OCI-LY1 (cell line): ENCODE data around the gene VCPKMT.

Experiments
- H2AFZ ChIP-seq: fragments of 200-600 bp; sonication (generic), shearing (Covaris generic); 2 replicates; pipeline ENCODE4 v1.6.0; 2014; ENCODE audit warnings: antibody characterized with exemption, mild to moderate bottlenecking, low read length
- H3F3A ChIP-seq: fragments of 200-600 bp; sonication (generic), shearing (Covaris generic); 2 replicates; pipeline ENCODE4 v1.6.0; 2014; ENCODE audit warnings: mild to moderate bottlenecking, antibody characterized with exemption, low read length, moderate library complexity; ENCODE audit not compliant: insufficient read depth
- H3K27ac ChIP-seq: fragments of 200-600 bp; sonication (generic); 2 replicates; pipeline ENCODE4 v1.5.1; 2014; ENCODE audit warnings: low read length, mixed run types, mild to moderate bottlenecking, low read depth; ENCODE audit not compliant: poor library complexity, severe bottlenecking
- H3K27me3 ChIP-seq: fragments of 200-600 bp; sonication (generic); 2 replicates; pipeline ENCODE4 v1.6.0; 2014; ENCODE audit warnings: antibody characterized with exemption, mild to moderate bottlenecking, low read length, moderate library complexity; ENCODE audit not compliant: insufficient read depth
- H3K36me3 ChIP-seq: fragments of 200-600 bp; sonication (generic); 2 replicates; pipeline ENCODE4 v1.6.1; 2014; ENCODE audit warnings: mild to moderate bottlenecking, antibody characterized with exemption, low read length, moderate library complexity, mixed read lengths; ENCODE audit not compliant: insufficient read depth
- H3K4me1 ChIP-seq: fragments of 200-600 bp; sonication (generic); 2 replicates; pipeline ENCODE4 v1.5.1; 2014; ENCODE audit warnings: mild to moderate bottlenecking, low read length, moderate library complexity; ENCODE audit not compliant: insufficient read depth, severe bottlenecking
- H3K4me2 ChIP-seq: fragments of 200-600 bp; sonication (generic), shearing (Covaris generic); 2 replicates; pipeline ENCODE4 v1.6.1; 2014; ENCODE audit warnings: low read length
- H3K4me3 ChIP-seq: fragments of 200-600 bp; sonication (generic); 2 replicates; pipeline ENCODE4 v1.5.1; 2014; ENCODE audit warnings: low read length, low read depth, mild to moderate bottlenecking, mixed read lengths; ENCODE audit not compliant: poor library complexity, severe bottlenecking
- H3K79me2 ChIP-seq: fragments of 200-600 bp; shearing (Covaris generic); 2 replicates; pipeline ENCODE4 v1.6.1; 2016; ENCODE audit warnings: mixed run types, low read length, mixed read lengths; ENCODE audit not compliant: insufficient read depth
- H3K9ac ChIP-seq: fragments of 200-600 bp; sonication (generic), shearing (Covaris generic); 2 replicates; pipeline ENCODE4 v1.6.1; 2014; ENCODE audit warnings: mild to moderate bottlenecking, low read length, mixed read lengths
- H3K9me2 ChIP-seq: fragments of 200-600 bp; sonication (generic), shearing (Covaris generic); 2 replicates; pipeline ENCODE4 v1.6.1; 2014; ENCODE audit warnings: low read depth, mild to moderate bottlenecking, low read length, mixed read lengths
- H3K9me3 ChIP-seq: fragments of 200-600 bp; shearing (Covaris generic); 2 replicates; pipeline ENCODE4 v1.6.1; 2014; ENCODE audit warnings: low read length, mixed read lengths
- H4K20me1 ChIP-seq: fragments of 200-600 bp; sonication (generic), shearing (Covaris generic); 2 replicates; pipeline ENCODE4 v1.6.0; 2016; ENCODE audit warnings: mild to moderate bottlenecking, low read length; ENCODE audit not compliant: insufficient read depth
- EZH2 ChIP-seq: fragments of 200-600 bp; sonication (generic), shearing (Covaris generic); IDR thresholded peaks from 2 replicates; pipeline ENCODE4 v1.8.0; 2017; ENCODE audit warnings: borderline replicate concordance, mixed run types, mild to moderate bottlenecking, antibody characterized with exemption, low read length, moderate library complexity, mixed read lengths
- TF ChIP-seq, protein P1 (sequence below): fragments of 200-600 bp; sonication (generic), shearing (Covaris generic); IDR thresholded peaks from 2 replicates; pipeline ENCODE4 v1.5.1; 2017; ENCODE audit warnings: mild to moderate bottlenecking, antibody characterized with exemption, low read length, moderate library complexity, mixed read lengths

VCPKMT gene

DNA sequence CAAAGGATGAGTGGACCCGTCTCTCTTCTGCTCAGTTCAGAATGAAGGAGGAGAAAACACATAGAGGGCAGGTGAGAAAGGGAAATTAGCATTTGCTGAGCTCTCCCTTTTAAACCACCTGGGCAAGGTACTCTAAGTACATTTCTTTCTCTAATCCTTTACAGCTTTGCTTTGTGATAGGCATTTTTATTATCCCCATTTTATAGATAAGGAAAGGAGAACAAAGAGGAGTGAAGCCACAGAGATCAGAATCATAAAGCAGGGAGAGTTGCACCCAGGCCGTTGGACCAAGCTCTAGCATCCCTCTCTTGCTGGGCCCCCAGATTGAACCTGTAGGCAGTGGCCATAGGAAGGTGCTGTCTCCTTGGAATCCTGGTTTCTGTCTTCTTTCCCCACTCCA, 47.0 kb downstream of the VCPKMT start:
- H3K4me2 ChIP-seq, result no peak overlapping the region
- H3K9me2 ChIP-seq, result no peaks in the 10 kb centered on the region
- peaks cover 11% of the 10 kb centered on the region for H3K4me1 ChIP-seq

DNA sequence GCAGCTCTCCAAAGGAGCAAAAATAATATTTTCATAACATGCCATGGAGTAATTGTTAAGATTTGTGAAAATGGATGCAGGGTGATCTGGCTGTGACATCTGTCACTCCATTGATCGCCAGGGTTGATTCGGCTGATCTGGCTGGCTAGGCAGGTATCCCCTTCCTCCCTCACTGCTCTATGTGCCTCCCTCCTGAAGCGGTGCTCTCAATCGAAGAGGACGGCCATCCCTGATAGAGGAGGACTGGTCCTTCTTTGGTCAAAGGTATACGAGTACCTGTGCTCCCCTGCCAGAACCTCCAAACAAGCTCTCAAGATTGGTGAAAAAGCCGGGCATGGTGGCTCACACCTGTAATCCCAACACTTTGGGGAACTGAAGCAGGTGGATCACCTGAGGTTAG, 47.9 kb downstream of the VCPKMT start:
- H3K9me3 ChIP-seq, result no peaks in the 10 kb centered on the region
- no peak overlapping the region for H2AFZ ChIP-seq
- H3K9ac ChIP-seq, result no peak overlapping the region
- TF ChIP-seq, protein P1, sequence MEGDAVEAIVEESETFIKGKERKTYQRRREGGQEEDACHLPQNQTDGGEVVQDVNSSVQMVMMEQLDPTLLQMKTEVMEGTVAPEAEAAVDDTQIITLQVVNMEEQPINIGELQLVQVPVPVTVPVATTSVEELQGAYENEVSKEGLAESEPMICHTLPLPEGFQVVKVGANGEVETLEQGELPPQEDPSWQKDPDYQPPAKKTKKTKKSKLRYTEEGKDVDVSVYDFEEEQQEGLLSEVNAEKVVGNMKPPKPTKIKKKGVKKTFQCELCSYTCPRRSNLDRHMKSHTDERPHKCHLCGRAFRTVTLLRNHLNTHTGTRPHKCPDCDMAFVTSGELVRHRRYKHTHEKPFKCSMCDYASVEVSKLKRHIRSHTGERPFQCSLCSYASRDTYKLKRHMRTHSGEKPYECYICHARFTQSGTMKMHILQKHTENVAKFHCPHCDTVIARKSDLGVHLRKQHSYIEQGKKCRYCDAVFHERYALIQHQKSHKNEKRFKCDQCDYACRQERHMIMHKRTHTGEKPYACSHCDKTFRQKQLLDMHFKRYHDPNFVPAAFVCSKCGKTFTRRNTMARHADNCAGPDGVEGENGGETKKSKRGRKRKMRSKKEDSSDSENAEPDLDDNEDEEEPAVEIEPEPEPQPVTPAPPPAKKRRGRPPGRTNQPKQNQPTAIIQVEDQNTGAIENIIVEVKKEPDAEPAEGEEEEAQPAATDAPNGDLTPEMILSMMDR, result no peak
- no peak for TF ChIP-seq EZH2
- no peak overlapping the region for H3K27ac ChIP-seq
- no peaks in the 10 kb centered on the region for H3K27me3 ChIP-seq
- H3K4me1 ChIP-seq, result peaks cover 15% of the 10 kb centered on the region
- H3K4me2 ChIP-seq, result no peak overlapping the region
- H3K79me2 ChIP-seq, result no peaks in the 10 kb centered on the region
- no peaks in the 10 kb centered on the region for H3K9me2 ChIP-seq
- no peaks in the 10 kb centered on the region; the same call in 1 of the 2 replicates for H3F3A ChIP-seq
- no peak overlapping the region for H3K4me3 ChIP-seq
- H4K20me1 ChIP-seq, result no peaks in the 10 kb centered on the region
- H3K36me3 ChIP-seq, result no peaks in the 10 kb centered on the region

More for the DNA sequence above, 47.0 kb downstream of the VCPKMT start:
- no peaks in the 10 kb centered on the region for H3K9me3 ChIP-seq
- no peak overlapping the region for H3K9ac ChIP-seq
- no peak overlapping the region for H3K27ac ChIP-seq
- TF ChIP-seq EZH2, result no peak
- TF ChIP-seq, protein P1, result no peak
- no peak overlapping the region for H3K4me3 ChIP-seq
- no peaks in the 10 kb centered on the region for H4K20me1 ChIP-seq
- no peaks in the 10 kb centered on the region for H3K79me2 ChIP-seq
- H3F3A ChIP-seq, result no peaks in the 10 kb centered on the region
- H3K27me3 ChIP-seq, result no peaks in the 10 kb centered on the region
- no peaks in the 10 kb centered on the region for H3K36me3 ChIP-seq
- no peak overlapping the region for H2AFZ ChIP-seq

DNA sequence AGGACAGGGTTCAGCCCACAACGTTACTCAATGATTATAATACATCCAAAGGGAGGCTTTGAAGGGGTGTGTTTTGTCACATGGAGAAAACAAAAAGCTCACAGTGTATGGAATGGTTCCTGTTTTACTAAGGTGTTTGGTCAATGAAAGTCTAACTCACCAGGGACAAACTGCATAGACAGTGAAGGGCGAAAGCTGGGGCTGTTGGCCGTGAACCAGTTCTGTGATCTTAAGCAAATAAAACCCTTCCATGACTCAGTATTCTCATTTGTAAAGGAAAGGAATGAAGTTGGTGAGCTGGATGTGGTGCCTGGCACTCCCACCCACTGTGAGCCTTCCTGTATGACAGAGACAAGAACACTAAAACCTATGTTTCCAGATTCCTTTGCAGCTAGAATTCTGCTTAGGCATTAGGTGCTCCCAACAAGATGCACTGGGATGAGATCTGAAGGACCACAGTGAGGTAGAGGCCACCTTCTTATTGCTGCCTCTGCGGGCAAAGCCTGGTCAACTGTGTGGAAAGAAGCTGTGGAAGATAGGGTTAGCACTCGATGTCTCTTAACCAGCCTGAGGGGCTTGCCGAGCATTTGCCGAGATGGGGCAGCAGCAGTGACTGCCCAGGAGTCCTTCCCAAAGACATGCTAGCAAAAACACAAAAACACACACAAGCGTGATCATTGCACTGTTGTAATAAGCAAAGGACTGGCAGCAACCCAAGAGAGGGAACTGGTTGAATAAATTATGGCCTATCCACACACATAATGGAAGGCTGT, 48.5 kb downstream of the VCPKMT start:
- H3K9ac ChIP-seq, result no peak overlapping the region
- H3K27me3 ChIP-seq, result no peaks in the 10 kb centered on the region
- no peak overlapping the region for H3K27ac ChIP-seq
- H4K20me1 ChIP-seq, result no peaks in the 10 kb centered on the region
- H3K9me2 ChIP-seq, result no peaks in the 10 kb centered on the region
- H3K4me3 ChIP-seq, result no peak overlapping the region
- no peak for TF ChIP-seq EZH2
- TF ChIP-seq, protein P1, result no peak
- peaks cover 20% of the 10 kb centered on the region for H3K4me1 ChIP-seq
- H3F3A ChIP-seq, result no peaks in the 10 kb centered on the region; the same call in 1 of the 2 replicates
- no peaks in the 10 kb centered on the region for H3K79me2 ChIP-seq
- no peak overlapping the region for H2AFZ ChIP-seq
- H3K9me3 ChIP-seq, result no peaks in the 10 kb centered on the region
- H3K4me2 ChIP-seq, result no peak overlapping the region
- H3K36me3 ChIP-seq, result no peaks in the 10 kb centered on the region
